T follicular helper cell (primary cell): ENCODE measurements around the gene RBM20.
"Not testable (repeated sequence)": the region's sequence is repeated elsewhere in the genome, so short reads cannot be mapped to it uniquely, and the experiment has no call there.

Experiments used
- DNase-seq: peaks from one replicate; pipeline ENCODE4 v3.0.0-alpha.2; 2020; ENCODE audit warnings: low read depth

Gene RBM20

GRCh38 chr10:110679486-110680272, 35.5 kb downstream of the RBM20 start:
- no peak for DNase-seq

DNA sequence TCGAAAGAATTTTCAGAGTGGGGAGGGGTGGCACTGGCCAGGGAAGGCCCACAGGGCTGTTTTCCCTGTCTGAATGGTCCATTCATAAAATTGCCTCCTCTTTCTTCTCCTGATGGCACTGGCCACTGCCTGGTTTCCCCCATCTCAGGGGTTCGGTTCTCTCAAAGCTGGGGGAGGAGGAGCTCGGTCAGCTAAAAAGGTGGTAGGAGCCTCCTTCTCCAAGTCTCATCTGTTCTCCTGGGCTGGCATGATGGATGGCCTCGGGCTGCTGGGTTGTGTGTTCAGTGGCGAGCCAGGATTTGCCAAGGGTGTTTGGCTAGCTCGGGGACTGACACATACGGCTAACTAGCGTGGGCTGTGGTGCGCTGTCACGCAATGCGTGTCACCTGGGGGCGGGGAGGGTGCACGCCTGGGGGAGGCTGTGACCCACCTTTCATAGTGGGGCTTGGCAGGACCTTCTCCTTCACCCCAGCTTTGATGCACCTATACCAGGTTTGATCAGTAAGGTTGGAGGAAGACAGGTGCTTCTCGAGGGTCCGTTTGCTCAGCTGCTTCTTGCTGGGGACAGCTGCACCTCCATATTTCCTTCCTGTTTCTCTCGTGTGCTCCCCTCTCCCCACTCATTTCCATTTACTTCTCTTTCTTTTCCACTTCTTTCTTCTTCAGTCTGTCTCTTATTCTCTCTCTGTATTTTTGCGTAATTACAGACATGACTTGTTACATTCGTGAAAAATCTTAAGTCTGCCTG, 36.3 kb downstream of the RBM20 start:
- DNase-seq: no peak

DNA sequence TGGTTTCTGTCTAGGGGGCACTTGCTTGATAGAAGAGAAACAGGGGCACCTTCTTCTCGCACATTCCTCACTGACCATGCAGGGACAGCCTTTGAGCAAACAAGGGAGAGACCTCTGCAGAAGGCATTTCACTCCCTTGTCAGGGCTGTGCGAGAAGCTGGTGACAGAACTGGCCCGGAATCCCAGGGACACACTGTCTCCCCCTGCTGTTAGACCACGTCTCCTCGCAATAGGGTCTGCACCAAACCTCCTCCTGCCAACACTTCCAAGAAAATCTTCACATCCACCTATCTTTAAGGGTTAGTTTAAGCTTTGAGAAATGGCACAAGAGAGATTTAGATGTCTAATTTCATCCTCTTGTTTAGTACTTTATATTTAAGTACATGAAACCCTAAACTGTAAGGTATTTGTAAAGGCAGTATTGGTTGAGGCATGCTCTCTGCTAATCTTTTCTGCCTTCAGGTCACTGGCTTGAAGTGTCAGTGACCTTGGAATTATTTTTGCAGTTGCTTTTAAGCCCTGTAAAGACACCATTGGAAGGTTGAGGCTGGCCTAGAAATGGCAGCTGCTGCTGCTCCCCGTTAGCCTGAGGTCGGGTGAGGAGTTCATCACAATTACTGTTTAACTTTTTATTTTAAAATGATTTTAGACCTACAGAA, 37.0 kb downstream of the RBM20 start:
- DNase-seq: no peak

GRCh38 chr10:110682348-110682747, 38.2 kb downstream of the RBM20 start:
- DNase-seq: no peak

DNA sequence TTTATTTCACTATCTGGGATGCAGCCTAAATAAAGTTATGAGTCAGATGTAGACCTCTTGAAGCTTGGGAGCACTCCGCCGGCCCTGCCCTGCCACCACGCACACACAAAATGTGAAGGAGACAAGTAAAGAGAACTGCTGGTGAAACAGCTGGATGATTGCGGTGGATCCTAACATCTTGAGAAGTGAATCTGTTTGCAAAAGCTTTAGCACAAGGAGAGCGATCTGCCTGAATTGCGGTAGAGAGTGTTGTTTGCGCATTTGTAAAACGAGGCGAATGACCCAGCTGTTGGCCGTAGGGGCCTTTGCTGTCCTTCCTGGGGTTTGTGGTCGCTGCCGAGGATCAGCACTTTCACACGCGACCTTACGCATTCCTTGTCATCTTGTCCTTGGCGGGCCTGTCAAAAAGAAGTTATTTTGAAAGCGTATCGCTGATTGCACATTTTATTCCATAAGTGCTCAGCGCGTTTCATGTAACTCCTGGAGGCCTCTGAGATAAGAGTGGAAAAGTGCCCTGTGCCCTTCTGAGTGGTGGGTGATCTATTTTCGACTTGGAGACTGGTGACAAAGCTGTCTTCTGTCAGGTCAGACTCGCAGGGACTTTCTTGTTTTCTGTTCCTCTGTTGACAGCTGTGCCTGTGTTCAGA, 40.8 kb downstream of the RBM20 start:
- no peak for DNase-seq

- DNase-seq: no peak
Observed at GRCh38 chr10:110686047-110686446, 41.9 kb downstream of the RBM20 start.

DNA sequence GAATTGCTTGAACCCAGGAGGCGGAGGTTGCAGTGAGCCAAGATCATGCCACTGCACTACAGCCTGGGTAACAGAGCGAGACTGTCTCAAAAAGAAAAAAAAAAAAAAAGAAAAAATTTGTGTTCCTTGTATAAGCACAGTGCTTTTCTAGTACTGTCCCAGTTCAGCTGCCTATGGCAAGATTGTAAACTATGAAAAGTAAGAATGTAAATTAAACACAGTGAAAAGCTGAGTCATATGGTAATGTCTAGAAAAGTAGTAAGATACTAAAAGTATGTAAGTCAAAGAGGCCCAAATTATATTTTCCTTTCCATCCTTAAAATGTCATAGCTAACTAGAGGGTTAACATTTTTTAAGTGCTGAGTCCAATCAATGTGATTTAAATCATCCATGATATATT, 42.8 kb downstream of the RBM20 start:
- no peak for DNase-seq

DNA sequence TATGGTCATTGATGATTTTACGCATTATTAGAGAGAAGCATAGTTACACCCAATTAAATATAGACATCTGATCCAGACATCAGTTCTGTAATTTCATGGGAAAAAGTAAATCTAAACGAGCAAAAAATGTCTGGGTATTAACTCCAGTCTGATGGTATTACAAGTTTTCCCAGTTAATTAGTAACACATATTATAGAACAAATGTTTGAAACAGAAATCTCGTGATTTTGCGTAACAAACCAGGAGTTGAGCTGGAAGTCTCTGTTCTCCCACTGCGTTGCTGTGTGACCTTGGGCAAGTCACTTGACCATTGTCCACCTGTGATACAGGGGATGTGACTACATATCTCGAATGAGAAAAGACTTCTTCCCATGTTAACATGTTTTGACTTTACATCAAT, 43.3 kb downstream of the RBM20 start:
- DNase-seq: no peak

- no peak for DNase-seq
Observed at GRCh38 chr10:110691139-110691538, 47.0 kb downstream of the RBM20 start.

GRCh38 chr10:110694263-110694662, 50.1 kb downstream of the RBM20 start:
- no peak for DNase-seq

DNA sequence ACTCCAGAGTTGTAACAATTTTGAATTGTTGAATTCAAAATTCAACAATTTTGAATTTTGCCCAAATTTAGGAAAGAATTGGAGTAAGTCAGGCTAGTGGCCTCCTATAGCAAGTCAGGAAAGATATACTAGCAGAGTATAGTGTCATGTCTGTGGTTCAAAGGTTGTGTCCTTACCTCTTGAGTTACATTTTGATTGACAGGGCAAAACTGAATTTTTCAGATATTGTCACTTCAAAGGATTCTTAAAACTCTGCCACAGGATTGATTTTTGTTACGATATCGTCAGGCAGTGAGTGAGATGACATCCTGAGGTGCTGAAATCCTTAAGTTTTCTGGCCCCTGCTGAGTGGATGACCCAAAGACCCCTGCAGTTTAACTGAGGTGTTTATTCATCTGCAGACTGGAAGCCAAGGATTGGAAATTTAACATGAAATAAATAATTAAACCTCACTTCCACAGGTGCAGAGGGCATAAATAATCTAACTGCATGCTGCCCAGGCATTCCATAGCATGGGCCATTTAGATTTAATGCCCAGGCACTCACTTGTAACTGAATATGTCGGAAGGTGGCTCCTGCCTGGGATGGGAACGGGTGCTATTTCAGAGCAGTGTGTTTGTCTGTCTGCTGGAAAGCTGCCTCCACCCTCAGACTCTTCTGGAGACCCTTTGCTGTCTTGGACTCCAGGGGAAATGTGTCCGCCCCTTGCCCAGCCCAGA, 50.8 kb downstream of the RBM20 start:
- no peak for DNase-seq

- DNase-seq: no peak
Observed at GRCh38 chr10:110695539-110695886, 51.4 kb downstream of the RBM20 start.

DNA sequence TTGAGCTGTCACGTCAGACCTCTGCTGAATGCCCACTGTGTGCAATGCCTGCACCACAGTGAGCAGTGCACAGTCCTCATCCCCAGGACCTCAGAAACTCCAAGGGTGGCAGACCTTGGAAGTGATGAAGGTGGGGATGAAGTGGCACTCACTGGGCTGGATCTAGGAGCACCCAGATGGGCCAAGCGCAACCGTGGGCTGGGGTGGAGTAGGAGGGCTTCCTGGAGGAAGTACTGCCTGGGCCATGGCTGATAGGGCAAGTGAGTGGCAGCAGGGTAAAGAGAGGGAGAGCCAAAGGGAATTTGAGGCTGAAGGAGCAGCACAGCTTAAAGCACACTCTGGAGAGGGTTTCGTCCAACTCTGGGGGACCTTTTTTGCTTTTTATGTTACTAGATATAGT, 52.3 kb downstream of the RBM20 start:
- no peak for DNase-seq

DNA sequence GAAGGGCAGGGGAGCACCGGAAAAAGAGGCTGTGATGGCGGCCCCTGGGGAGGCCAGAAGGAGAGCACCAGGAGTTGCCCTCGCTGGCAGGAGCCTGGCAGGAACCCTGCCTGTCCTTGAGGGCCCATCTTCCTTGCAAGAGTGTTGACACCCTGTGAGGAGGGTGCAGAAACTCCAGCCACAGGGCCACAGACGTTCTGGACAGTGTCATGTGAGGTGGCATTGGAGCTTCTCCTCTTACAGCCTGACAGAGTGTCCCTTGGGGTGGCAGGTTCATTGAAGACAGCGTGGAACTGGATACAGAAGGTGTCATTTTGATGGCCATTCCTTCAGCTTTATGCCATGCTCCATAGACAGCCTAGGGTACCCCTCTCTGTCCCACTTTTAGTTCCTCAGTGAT, 54.2 kb downstream of the RBM20 start:
- DNase-seq: no peak

DNA sequence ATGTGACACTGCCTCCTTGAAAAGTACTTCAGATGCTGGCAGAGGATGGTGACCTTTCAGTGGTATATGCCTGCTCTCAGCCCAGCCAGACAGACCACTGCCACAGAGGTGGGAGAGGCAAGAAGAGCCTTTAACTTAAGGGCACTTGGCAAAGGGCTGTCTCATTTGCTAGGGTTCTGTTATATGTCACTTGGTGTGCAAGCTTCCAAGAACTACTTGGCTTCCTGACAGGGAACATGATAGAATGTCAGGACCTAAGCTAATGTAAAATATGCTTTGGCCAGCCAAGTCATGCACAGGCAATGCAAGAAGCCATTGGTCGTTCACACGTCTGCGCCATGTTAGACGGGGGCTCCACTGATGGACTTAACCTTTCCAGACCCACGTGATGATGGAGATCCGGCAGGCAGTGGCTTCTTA, 54.7 kb downstream of the RBM20 start:
- no peak for DNase-seq

DNA sequence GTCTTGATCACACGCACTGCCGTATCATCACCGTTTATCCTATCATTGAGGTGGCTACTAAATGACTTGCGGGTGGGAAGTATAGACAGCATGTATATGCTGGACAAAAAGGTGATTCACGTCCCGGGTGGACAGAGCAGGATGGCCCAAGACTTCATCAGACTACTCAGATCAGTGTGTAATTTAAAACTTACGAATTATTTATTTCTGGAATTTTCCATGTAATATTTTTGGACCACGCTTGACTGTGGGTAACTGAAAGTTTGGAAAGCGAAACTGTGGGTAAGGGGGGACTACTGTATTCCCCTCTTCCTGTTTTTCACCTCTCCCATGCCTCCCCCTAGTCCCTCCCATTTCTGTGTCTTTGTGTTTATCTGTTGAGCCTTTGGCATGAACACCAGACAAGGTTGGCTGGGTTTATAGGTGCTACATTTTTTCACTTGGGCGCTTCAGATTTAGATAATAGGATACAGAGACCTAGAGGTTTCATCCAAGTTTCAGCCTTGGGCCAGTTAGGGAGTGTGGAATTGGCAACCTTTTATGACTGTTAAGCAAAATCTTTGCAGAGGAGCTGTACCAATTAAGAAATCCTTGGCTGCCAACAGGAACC, 55.8 kb downstream of the RBM20 start:
- DNase-seq: no peak

DNA sequence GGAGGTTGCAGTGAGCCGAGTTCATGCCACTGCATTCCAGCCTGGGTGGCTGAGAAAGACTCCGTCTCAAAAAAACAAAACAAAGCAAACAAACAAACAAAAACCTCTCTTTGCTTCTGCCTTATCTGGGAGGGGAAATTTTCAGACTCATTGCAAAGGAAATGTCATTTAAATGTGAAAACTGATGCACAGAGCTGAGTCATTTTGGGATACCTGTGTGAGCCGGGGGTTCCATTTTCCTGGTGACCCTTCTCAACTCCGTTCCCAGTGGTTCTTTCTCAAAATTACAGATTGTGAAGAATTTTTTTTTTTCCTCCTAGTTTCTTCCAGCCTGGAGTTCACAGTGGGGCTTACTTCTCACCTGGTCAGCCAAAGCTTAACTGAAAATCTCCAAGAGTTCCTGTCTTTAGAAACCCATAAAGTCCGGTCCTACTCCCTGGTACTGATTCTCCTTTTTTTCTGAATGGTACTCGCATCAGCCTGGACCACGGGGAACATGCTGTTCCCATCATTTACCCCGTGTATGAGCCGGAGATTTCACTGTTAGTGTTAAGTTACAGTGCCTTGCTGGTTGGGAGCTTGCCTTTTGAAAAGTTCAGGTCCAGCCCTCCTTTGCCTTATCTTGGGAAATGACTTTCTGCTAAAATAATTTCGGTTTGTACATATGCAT, 56.9 kb downstream of the RBM20 start:
- DNase-seq: no peak

DNA sequence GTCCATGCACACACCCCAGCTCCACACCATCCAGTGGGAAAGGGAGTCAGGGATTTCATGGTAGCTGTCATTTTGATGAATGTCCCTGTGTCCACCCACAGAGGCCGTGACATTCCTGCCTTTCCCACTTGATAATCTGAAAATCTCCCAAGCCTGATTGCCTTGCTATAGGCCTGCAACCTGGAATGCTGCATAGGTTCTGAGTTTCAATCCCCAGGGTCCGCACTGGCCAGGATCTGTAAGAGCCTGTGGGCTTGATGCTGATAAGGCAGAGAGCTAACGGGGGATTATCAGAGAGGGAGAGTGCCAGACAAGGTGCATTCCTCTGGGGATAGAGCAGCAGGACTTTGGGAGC, 57.5 kb downstream of the RBM20 start:
- no peak for DNase-seq

GRCh38 chr10:110704070-110704469, 59.9 kb downstream of the RBM20 start:
- no peak for DNase-seq

- no peak for DNase-seq
Observed at GRCh38 chr10:110704906-110705476, 60.9 kb downstream of the RBM20 start.

GRCh38 chr10:110705596-110705995, 61.5 kb downstream of the RBM20 start:
- DNase-seq: not testable (repeated sequence)
